Thyroid gland (tissue), 4 donors: Measurements from ENCODE around the gene PFDN1. TPM values are rescaled to one million over a fixed set of nuclear protein-coding genes. Genes with fewer than 3 reads are reported as not detected.

ENCODE experiments used
- DNase-seq, 2 donors: peaks; one replicate each; pipeline ENCODE4 v3.0.0-alpha.2; 2019
- H3K27ac ChIP-seq, 3 donors: fragments of 200-600 bp; sonication (generic); 1 replicate in 2 of 3; 2 replicates in 1 of 3; pipeline ENCODE4 v1.5.1; 2016 to 2019; ENCODE audit warnings: mild to moderate bottlenecking in 1 of 3, moderate library complexity in 1 of 3
- H3K27me3 ChIP-seq: fragments of 200-600 bp; sonication (generic); one replicate; pipeline ENCODE4 v1.5.1; 2019
- H3K36me3 ChIP-seq, 2 donors: fragments of 200-600 bp; sonication (generic); one replicate each; pipeline ENCODE4 v1.5.1; 2016 to 2019
- H3K4me1 ChIP-seq, 2 donors: fragments of 200-600 bp; sonication (generic); one replicate each; pipeline ENCODE4 v1.5.1; 2017 to 2019
- H3K4me3 ChIP-seq, 3 donors: fragments of 200-600 bp; sonication (generic); replicated peaks in 1 of 3; 1 replicate in 2 of 3; 2 replicates in 1 of 3; pipeline ENCODE4 v1.5.1; 2016; ENCODE audit warnings: mild to moderate bottlenecking in 1 of 3
- H3K9me3 ChIP-seq: fragments of 200-600 bp; sonication (generic); one replicate; pipeline ENCODE4 v1.5.1; 2017
- POLR2A ChIP-seq, 2 donors: fragments of 450-650 bp; IDR thresholded peaks; one replicate each; pipeline ENCODE4 v1.6.1; 2017; ENCODE audit warnings: antibody characterized with exemption in 2 of 2, mild to moderate bottlenecking in 2 of 2, moderate library complexity in 1 of 2
- WGBS, 2 donors: methylation state at CpG; one replicate each; pipeline ENCODE4 v1.1.5; 2017; 5-methylcytosine and 5-hydroxymethylcytosine counted together
- intact Hi-C: fragments of 100-400 bp; cut with DNase I; formaldehyde crosslinking; loops from one replicate; pipeline ENCODE4 v1.15.1; 2023
- total RNA-seq, 4 donors: library from RNA; depleted of rRNA; stranded (reverse); fragments of >200 nt; gene quantifications; one replicate each; pipeline ENCODE4 v1.2.3, GENCODE V29; 2016
- TF ChIP-seq, protein P1 (sequence below), 6 experiments: fragments of 200-600 bp in 3 of 6; fragments of 450-650 bp in 3 of 6; sonication (generic) in 3 of 6; IDR thresholded peaks; one replicate each; pipeline ENCODE4 v1.5.1; 2016 to 2019; ENCODE audit warnings: antibody characterized with exemption in 6 of 6, mild to moderate bottlenecking in 2 of 6, inconsistent platforms in 1 of 6, moderate library complexity in 1 of 6

The PFDN1 gene
- total RNA-seq, 4 donors from 2014 or later: 58.2 to 106 (median 87.8) TPM

GRCh38 chr5:140287801-140288521 is 14.9 kb downstream of the PFDN1 start:
- no peak for TF ChIP-seq POLR2A (IDR thresholded peaks at IDR 0.05)
- TF ChIP-seq, protein P1, sequence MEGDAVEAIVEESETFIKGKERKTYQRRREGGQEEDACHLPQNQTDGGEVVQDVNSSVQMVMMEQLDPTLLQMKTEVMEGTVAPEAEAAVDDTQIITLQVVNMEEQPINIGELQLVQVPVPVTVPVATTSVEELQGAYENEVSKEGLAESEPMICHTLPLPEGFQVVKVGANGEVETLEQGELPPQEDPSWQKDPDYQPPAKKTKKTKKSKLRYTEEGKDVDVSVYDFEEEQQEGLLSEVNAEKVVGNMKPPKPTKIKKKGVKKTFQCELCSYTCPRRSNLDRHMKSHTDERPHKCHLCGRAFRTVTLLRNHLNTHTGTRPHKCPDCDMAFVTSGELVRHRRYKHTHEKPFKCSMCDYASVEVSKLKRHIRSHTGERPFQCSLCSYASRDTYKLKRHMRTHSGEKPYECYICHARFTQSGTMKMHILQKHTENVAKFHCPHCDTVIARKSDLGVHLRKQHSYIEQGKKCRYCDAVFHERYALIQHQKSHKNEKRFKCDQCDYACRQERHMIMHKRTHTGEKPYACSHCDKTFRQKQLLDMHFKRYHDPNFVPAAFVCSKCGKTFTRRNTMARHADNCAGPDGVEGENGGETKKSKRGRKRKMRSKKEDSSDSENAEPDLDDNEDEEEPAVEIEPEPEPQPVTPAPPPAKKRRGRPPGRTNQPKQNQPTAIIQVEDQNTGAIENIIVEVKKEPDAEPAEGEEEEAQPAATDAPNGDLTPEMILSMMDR (IDR thresholded peaks at IDR 0.05): no peak
- no peaks in the 10 kb centered on the region for H3K36me3 ChIP-seq
- no peaks in the 10 kb centered on the region for H3K27me3 ChIP-seq
- no peaks in the 10 kb centered on the region for H3K9me3 ChIP-seq
- intact Hi-C loops: loop anchor here (5.0 kb wide), 1 partner anchor 41 kb away; no protein-coding TSS in a partner anchor
- H3K4me1 ChIP-seq: peaks cover 6 to 19% of the 10 kb centered on the region in 2 donors
- no peak overlapping the region for H3K27ac ChIP-seq
- H3K4me3 ChIP-seq: no peak overlapping the region
- DNase-seq: no peak
- 88 to 90% methylated on average over 7 of the region's 7 CpGs for WGBS, 2 donors

DNA sequence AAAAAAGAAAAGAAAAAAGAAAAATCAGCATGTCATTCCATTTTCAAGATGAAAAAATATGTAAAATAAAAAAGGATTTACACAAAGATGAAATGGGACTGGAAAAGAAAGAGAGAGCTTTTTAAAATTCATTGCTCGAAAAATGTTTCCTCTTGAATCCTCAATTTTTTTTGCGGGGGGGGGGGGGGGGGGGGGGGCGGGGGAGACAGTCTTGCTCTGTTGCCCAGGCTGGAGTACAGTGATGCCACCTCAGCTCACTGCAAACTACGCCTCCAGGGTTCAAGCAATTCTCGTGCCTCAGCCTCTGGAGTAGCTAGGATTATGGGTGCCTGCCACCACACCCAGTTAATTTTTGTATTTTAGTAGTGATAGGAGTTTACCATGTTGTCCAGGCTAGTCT is 16.5 kb downstream of the PFDN1 start:
- intact Hi-C loops: loop anchor here (5.0 kb wide), 1 partner anchor 39 kb away; no protein-coding TSS in a partner anchor
- Histone ChIP-seq H3K9me3 (no peaks in the 10 kb centered on the region), H3K4me3 (no peak overlapping the region), H3K36me3 (no peaks in the 10 kb centered on the region), H3K27ac (no peak overlapping the region), H3K27me3 (no peaks in the 10 kb centered on the region), H3K4me1 (peaks cover 0 to 8% of the 10 kb centered on the region in 2 donors)
- TF ChIP-seq, protein P1 (IDR thresholded peaks at IDR 0.05): no peak
- TF ChIP-seq POLR2A (IDR thresholded peaks at IDR 0.05): no peak
- WGBS, 2 donors: 93 to 97% methylated on average over 4 of the region's 5 CpGs
- no peak for DNase-seq

GRCh38 chr5:140284013-140284412 is 18.9 kb downstream of the PFDN1 start:
- no peak for DNase-seq
- H3K36me3 ChIP-seq: no peaks in the 10 kb centered on the region
- WGBS, 2 donors: 86 to 87% methylated on average over 3 of the region's 3 CpGs
- no peak overlapping the region for H3K4me3 ChIP-seq
- H3K27me3 ChIP-seq: no peaks in the 10 kb centered on the region
- intact Hi-C loops: no loop called here
- no peak for TF ChIP-seq POLR2A (IDR thresholded peaks at IDR 0.05)
- TF ChIP-seq, protein P1 (IDR thresholded peaks at IDR 0.05): no peak
- H3K9me3 ChIP-seq: no peaks in the 10 kb centered on the region
- peaks cover 0 to 8% of the 10 kb centered on the region in 2 donors for H3K4me1 ChIP-seq
- no peak overlapping the region for H3K27ac ChIP-seq

DNA sequence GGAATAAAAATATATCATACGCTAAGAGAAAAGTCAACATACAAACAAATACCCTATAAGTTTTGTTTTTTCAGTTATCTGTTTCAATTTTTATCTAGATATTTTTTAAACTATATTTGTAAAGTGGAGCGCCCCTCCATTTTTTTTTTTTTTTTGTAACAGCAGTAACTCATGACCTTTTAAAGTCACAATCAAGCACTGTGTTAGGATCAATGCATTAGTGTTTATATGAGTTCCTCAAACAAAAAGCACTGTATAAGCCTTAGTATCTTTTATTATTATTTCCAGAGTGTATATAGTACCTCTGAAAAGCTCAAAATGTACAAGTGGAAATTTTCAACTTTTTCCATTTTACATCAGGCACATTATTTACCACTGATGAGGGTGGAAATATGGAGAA is 20.6 kb downstream of the PFDN1 start:
- intact Hi-C loops: no loop called here
- no peak for DNase-seq
- H3K27ac ChIP-seq: no peak overlapping the region
- no peak for TF ChIP-seq POLR2A (IDR thresholded peaks at IDR 0.05)
- TF ChIP-seq, protein P1 (IDR thresholded peaks at IDR 0.05): no peak
- H3K9me3 ChIP-seq: no peaks in the 10 kb centered on the region
- no peak overlapping the region for H3K4me3 ChIP-seq
- 97 to 99% methylated on average over 2 of the region's 2 CpGs for WGBS, 2 donors
- H3K4me1 ChIP-seq: peaks cover 0 to 8% of the 10 kb centered on the region in 2 donors
- H3K27me3 ChIP-seq: no peaks in the 10 kb centered on the region
- H3K36me3 ChIP-seq: no peaks in the 10 kb centered on the region

DNA sequence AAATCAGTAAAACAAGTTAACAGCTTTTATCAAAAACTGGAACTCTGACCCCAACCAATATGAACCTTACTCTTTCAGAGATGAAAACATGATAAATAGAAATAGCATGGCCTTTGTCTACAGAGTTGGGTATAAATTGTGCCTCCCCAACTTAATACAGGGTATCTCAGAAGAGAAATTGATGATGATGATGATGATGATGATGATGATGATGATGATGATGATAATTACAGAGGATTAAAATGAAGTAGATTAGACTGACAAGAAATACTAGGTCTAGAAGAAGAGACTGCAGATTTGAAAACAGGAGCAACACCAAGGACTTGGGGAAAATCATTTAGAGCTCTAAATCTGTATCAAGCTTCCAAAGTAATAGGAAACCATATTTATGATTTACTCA is 27.1 kb downstream of the PFDN1 start:
- Histone ChIP-seq H3K9me3 (no peaks in the 10 kb centered on the region), H3K36me3 (no peaks in the 10 kb centered on the region), H3K27ac (no peak overlapping the region), H3K4me1 (no peaks in the 10 kb centered on the region), H3K27me3 (no peaks in the 10 kb centered on the region), H3K4me3 (no peak overlapping the region)
- no peak for DNase-seq
- no peak for TF ChIP-seq POLR2A (IDR thresholded peaks at IDR 0.05)
- TF ChIP-seq, protein P1 (IDR thresholded peaks at IDR 0.05): no peak
- intact Hi-C loops: no loop called here
